GM18909 (cell line): ENCODE data around the gene ISL1.

Source experiments
- ATAC-seq: cut with Tn5 transposase; IDR thresholded peaks from one replicate; pipeline ENCODE4 v1.9.1; 2021; ENCODE audit warnings: mild to moderate bottlenecking; ENCODE audit not compliant: unreplicated experiment, poor library complexity

ISL1 gene

GRCh38 chr5:51383131-51384121, at the start of gene ISL1:
ISL1 (plus strand) TSS chr5:51383448; CDS start chr5:51383672, 224 bp downstream.
- ATAC-seq, result peak; percentile 54

GRCh38 chr5:51336878-51337277, 46.4 kb upstream of the ISL1 start:
- ATAC-seq, result no peak

- ATAC-seq, result no peak
Observed at GRCh38 chr5:51345106-51345505, 38.1 kb upstream of the ISL1 start.

GRCh38 chr5:51347157-51347556, 36.1 kb upstream of the ISL1 start:
- no peak for ATAC-seq

- ATAC-seq, result no peak
Observed at GRCh38 chr5:51347704-51348103, 35.5 kb upstream of the ISL1 start.

- no peak for ATAC-seq
Observed at GRCh38 chr5:51371052-51371451, 12.2 kb upstream of the ISL1 start.

- ATAC-seq, result no peak
Observed at GRCh38 chr5:51373880-51374523, 9.2 kb upstream of the ISL1 start.

GRCh38 chr5:51375084-51375483, 8.2 kb upstream of the ISL1 start:
- no peak for ATAC-seq

- ATAC-seq, result no peak
Observed at GRCh38 chr5:51376509-51376908, 6.7 kb upstream of the ISL1 start.

GRCh38 chr5:51377151-51378060, 5.8 kb upstream of the ISL1 start:
- ATAC-seq, result no peak

GRCh38 chr5:51378061-51378409, 5.2 kb upstream of the ISL1 start:
- no peak for ATAC-seq

GRCh38 chr5:51378448-51379330, 4.6 kb upstream of the ISL1 start:
- ATAC-seq, result no peak

- ATAC-seq, result no peak
Observed at GRCh38 chr5:51379331-51379700, 3.9 kb upstream of the ISL1 start.

GRCh38 chr5:51380603-51381207, 2.5 kb upstream of the ISL1 start:
- ATAC-seq, result no peak

GRCh38 chr5:51381761-51382474, 1.3 kb upstream of the ISL1 start:
- no peak for ATAC-seq

- peak; percentile 25 for ATAC-seq
Observed at GRCh38 chr5:51382521-51383130, 622 bp upstream of the ISL1 start.

- ATAC-seq, result no peak
Observed at GRCh38 chr5:51384281-51384840, 1.1 kb downstream of the ISL1 start.

GRCh38 chr5:51385216-51385615, 2.0 kb downstream of the ISL1 start:
- ATAC-seq, result no peak
